Hematopoietic multipotent progenitor cell treated with erythropoietin and hydrocortisone succinate and interleukin-3 and kit ligand, for 4 days (in vitro differentiated cells): ENCODE data around the gene GABARAPL2.
"Not testable (repeated sequence)": the region's sequence is repeated elsewhere in the genome, so short reads cannot be mapped to it uniquely, and the experiment has no call there.

Experiments used
- DNase-seq: peaks from one replicate; pipeline ENCODE4 v3.0.0-alpha.2; 2015

The GABARAPL2 gene, protein sequence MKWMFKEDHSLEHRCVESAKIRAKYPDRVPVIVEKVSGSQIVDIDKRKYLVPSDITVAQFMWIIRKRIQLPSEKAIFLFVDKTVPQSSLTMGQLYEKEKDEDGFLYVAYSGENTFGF

DNA sequence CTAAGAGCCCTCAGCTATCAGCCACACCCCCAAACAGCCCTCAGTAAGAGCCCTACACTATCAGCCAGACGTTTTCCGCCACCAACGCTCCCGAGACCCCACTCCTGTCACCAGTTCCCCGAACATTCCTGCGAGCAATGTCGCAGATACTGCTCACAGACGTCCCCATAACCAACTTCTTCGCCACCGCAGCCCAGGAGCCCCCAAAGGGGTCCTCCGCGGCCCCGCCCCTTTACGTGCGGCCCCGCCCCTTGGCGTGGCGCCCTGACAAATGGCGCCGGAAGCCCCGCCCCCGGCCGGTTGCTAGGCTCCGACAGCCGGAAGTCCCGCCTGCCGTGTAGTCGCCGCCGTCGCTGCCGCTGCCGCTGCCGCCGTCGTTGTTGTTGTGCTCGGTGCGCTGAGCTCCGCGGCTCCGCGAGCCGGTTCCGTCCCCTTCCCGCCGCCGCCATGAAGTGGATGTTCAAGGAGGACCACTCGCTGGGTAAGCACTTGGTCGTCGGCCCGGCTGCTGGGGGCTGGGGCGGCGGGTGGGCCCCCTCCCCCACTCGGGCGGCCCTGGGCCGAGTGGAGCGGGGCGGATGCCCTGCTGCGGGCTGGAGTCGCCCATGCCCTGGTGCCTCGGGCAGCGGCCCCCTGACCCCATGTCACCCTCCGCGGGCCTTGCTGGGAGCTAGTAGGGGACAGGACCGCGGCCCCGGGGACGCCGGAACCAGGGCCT is at the start of gene GABARAPL2:
GABARAPL2 (plus strand) TSS at position 340 of the 718 bp plus-strand sequence; CDS start at position 448, 108 bp downstream.
- DNase-seq: peak; percentile 96

DNA sequence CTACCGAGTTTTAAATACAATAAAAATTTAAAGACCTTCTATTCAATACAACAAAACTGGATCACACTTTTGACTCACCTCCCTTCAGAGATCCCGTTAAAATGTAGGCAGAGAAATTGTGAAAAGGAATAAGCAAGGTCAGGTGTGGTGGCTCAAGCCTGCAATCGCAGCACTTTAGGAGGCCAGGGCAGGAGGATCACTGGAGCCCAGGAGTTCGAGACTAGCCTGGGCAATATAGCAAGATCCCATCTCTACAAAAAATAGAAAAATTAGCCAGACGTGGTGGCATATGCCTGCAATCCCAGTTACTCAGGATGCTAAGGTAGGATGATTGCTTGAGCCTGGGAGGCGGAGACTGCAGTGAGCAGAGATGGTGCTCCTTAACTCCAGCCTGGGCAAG is 47.0 kb upstream of the GABARAPL2 start:
- DNase-seq: no peak

DNA sequence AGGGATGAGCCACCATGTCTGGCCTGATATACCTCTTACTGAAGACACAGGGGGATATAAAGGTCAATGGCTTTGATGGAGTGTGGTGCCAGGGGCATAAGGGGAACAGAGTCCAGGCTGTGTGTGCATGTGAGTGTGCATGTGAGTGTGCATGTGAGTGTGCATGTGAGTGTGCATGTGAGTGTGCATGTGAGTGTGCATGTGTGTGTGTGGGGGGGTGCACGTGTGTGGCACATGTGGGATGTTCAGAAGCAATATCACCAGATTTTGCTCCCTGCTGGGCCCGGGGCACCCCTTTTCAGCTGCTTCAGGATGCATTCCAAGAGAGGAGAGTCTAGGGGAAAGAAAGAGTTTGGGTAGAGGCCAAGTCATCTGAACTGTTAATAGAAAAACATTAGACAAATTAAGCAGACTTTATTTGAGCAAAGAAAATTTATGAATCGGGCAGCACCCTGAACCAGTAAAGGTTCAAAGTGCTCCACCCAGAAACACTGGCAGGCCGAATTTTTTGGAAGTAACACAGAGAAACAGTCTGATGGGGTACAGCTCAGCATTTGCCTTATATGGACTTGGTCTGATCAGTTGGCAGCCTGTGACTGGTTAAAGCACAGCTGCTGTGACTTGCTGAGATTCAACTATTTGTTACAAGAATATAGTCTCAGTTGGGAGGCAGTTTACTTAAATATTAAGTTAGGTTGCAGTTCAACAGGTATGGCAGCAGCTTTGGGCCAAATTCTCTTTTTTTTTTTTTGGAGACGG is 40.0 kb upstream of the GABARAPL2 start:
- no peak for DNase-seq

DNA sequence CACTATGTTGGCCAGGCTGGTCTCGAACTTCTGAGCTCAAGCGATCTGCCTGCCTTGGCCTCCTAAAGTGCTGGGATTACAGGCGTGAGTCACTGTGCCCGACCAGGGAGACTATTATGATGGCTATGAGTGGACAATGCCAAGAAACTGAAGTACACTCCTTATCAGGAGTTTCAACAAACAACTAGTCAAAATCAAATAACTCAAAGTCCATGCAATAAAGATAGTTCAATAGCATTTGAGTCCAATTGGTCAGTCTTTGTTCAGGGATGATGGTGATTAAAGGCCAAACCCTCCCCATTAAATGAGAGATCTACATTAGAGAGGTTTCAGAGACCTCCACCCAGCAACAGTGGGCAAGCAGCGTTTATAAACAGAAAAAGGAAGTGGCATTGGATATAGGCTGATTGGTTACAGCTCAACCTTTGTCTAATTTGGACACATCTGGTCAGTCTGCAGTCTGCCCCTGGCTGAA is 38.3 kb upstream of the GABARAPL2 start:
- no peak for DNase-seq

DNA sequence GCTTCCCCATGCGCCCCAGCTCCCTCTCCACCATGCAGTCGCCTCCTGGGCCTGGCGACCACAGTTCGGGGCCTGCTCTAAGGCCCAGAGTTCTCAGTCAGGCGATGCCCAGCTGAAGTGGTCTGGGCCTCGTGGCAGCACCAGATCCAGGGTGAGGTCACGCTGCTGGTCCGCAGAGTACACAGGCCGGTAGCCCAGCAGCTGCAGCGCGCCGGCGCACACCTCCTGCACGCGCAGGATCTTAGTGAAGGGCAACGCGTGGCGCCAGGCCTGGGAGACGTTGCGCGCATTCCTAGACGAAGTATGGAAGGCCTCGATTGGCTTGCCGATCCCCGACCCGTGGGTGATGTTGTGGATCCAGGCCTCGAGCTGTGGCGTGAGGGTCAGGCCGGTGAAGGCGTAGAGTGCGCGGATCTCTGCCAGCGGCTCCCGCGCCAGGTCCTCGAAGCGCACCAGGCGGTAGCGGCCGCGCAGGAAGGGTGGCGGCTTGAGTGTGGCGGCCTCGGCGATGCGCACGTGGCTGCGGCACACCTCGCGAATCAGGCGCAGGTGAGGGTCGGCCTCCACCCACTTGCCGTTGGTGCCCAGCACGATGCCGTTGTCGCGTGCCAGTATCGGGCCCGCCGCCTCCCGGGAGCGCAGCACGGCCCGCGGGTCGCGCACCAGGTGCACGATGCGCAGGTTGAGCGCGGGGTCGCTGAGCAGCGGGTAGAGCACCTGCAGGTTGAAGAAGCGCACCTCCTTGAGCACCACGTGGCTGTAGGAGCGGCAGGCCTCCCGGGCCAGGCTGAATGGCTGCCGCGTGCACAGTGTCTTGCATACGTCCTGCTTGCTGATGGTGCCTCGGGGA is 36.9 kb upstream of the GABARAPL2 start:
- no peak for DNase-seq

DNA sequence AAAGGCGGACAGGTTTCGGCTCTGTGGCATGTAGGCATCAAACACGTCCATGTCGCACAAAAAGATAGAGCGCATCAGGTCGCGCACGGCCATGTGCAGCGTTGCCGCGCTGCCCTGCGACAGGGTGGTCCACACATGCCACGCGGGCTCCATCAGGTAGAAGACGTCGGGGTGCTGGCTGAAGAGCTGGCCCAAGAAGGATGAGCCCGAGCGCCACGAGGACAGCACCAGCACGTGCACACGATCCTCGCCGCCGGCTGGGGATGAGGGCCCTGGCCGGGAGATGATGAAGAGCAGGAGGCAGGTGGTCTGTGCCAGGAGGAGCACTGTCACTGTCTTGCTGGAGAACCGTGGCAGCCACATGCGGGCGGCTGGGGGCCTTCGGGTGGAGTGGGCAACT is 36.2 kb upstream of the GABARAPL2 start:
- no peak for DNase-seq

DNA sequence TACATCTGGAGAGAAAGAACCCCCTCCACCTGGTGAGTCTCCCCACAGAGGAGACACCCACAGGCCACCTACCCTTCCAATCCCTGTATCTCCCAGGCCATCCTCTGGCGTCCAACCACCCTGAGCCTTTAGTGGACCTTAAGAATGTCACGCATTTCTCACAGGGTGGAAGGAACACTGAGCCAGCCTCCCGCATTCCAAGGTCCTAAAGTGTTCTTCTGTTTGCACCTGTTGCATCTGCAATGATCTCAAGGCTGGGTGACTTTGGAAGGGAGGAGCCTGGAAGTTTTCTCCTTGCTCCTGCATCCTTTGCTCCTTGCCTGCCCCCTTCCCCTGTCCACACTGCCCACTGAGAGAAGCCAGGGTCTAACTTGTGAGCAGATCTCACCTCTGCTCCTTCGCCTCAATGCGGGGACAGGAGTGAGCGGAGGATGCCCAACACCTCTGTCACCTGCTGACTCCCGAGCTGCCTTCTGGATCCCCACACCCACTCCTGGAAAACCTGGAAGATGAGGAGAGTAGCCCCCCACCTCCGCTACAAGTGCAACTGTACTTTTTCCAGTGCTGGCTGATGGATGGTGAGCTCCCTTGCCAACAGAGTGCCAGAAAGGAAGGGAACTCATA is 33.9 kb upstream of the GABARAPL2 start:
- no peak for DNase-seq

DNA sequence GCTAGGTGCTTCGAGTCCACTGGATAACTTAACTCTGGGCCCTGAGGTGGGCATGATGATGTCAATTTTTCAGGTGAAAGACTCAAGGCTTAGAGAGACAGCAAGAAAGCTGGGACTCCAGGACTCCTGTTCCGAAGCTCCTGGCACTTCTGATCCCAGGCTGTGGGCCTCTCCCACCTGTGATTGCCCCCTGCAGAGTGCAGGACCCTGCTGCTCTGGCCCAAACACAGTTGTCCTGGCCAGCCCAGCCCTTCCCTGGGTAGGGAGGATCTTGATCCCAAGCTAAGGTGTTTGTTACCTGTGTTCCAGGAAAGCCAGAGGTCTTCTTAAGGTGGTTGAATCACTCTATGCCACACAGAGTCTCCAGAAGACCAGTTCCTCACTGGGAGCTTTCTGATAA is 33.4 kb upstream of the GABARAPL2 start:
- no peak for DNase-seq

DNA sequence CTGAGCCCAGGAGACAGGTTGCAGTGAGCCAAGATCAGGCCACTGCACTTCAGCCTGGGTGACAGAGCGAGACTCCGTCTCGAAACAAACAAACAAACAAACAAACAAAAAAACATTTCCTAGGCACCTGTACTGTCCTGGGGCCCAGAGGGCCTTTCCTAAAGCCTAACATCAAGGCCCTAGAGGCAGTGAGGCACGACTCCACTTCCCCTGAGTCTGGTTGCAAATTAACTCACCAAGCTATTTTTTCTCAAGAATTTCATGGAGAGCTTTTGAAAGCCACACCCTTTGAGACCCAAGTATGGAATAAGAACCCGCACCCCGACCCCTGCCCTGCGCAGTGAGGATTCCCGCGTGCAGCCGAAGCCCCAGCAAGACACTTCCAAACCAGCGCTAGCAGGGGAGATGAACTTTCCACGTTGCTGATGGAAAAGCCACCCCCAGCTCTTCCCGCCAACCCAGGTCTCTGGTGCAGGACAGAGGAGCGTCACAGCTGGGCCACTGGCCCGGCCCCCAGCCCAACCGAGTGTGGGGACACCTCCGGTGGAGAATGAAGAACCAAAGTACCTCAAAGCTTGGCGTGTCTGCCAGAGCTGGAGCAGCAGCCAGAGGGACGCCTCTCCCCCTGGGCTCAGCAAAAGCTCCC is 31.5 kb upstream of the GABARAPL2 start:
- no peak for DNase-seq

DNA sequence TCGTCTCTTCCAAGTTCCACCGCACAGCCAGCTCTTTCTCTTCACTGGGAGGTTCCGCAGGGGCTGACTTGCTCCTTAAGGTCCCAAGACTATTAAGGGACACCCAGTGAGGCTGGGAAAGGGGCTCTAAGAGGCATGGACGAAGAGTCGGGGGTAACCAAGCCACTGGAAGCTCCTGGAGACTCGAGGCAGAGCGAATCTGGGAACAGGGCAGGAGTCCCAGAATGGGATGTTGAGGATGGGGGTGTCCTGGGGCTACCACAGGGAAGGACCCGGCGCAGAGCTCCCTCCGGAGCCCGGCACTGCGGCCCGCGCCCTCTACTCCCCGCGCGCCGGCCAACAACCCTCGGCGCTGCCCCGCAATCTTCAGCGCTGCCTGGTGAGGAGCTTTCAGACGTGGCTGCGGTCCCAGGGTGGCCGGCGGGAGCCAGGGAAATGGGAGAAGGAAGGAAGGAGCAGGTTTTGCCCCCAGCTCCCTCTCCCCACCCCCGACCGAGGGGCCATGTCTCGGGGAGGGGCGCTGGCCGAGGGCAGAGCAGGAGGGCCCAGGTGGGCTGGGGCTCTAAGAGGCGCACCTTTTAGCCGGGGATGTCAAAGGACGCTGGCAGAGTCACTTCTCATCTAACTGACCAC is 30.9 kb upstream of the GABARAPL2 start:
- no peak for DNase-seq

DNA sequence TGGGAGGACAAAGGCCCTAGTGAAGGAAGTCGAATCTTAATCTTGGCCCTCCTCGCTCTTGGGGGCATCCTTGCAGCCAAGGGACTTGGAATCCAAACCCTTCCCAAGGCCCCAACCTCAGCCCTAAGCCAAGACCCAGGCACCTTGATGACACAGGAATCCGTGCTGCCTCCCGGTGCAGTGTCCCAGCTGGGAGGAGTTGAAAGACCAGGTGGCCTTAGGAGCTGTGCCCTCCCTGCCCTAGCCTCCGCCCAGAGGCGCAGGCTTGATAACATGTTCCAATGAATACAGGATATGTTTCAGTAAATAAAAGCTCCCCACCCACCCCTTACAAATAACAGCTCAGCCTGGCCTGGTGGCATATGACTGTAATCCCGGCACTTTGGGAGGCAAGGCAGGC is 30.3 kb upstream of the GABARAPL2 start, which contains the start of gene CHST5:
CHST5 (minus strand) TSS at position 208 of the 400 bp plus-strand sequence. CDS start 5,724 bp downstream, outside the sequence.
- no peak for DNase-seq

DNA sequence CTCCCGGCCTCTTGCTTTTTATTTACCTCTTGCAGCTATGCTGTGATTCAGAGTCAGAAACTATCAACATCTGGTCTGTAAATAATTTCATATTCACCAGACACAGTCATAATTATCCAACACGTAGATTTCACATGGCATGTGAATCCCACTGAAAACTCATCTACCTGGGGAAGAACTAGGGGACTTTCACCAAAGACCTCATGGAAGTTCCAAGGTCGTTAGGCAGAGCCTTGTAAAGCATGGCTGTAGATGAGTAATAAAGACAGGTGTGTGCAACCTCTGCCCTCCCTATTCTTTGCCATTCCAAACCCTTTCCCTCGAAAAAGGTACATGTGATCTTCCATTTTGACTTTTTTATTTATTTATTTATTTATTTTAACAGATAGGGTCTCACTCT is 28.4 kb upstream of the GABARAPL2 start:
- DNase-seq: no peak

DNA sequence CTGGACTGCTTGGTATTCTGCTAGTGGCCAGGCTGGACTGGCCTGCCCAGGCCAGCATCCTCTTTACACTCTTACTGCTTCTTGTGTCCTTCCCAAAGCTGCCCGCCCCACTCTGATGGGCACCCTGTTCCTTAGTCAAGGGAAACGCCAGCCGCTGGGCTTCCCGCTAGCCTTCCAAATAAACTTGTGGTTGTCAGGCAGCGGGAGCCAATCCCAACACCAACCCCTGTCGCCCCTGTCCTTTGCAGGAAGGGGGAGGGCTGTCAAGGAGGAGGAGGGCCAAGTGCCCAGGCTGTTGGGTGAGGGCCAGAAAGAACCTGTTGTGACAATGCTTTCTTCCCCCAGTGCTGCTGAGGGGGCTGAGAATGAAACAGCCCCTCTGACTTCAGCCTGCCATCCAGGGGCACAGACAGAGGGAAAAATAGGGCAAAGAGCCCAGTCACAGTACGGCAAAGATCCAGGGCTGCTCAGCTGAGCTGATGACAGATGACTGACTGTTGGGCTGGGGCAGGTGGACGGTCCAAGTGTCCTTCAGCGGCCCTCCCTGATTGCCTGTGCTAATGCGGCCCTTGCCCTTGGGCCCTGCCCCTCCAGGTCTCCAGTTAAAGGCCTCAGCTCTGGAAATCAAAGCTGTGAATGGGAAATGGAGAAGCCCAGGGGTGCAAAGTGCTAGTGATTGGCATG is 27.2 kb upstream of the GABARAPL2 start:
- not testable (repeated sequence) for DNase-seq

DNA sequence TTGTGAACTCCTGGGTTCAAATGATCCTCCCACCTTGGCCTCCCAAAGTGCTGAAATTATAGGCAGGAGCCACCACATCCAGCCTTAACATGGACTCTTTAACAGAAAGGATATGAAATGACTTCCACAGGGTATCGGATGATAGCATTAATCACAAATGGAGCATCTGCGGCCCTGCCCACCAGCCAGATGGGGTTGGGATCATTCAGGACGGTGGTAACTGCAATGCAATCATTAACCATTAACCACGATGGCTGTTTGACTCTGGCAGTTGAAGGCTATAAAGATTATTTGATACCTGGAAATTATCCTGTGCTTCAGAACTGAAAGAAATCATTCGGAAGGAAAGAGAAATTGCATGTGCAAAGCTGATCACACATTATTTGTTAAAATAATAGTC is 24.9 kb upstream of the GABARAPL2 start:
- no peak for DNase-seq

DNA sequence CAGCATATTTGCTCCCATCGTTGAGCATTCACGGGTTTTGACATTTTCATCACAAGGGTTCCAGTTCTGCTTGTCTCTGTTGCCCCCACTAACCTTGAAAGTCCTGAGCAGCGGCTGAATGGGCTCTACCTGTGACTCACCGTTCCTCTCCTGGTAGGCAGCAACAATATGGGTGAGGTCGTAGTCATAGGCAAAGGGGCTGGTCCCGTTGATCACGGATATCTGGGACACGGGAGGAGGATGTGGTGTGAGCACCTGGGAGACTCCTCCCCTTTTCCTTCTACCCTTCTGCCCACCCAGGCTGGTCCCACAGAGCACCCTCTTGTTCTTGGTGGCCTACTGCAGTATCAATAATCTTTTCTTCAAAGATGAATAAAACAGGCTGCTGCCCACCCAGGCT is 23.7 kb upstream of the GABARAPL2 start:
- not testable (repeated sequence) for DNase-seq

DNA sequence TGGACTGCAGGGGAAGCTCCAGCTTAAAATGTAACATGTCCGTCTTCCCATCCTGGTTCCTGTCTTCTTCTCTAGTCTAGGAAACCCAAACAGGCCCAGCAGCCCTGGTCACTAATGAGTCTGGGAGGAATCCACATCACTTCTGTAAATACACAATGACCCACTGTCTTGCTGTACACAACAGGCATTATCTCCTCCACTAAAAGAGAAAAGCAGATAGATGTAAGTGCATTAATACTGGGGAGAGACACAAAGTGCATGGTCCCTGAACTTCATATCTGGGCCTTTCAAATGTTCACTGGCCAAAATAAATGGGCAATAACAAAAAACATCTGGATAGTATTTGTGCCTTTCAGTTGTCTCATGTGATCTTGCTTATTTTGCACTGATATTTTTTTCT is 20.3 kb upstream of the GABARAPL2 start:
- DNase-seq: not testable (repeated sequence)

DNA sequence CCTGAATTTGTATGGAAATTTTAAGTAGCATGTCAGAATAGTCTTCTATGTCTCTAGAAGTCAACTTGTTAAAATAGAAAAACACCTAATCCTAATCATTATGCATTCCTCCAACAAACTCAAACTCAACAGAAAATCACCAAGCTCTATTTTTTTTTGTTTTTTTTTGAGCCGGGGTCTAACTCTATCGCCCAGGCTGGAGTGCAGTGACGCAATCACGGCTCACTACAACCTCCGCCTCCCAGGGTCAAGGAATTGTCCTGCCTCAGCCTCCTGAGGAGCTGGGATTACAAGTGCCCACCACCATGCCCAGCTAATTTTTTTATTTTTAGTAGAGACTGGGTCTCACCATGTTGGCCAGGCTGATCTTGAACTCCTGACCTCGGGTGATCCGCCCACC is 19.9 kb upstream of the GABARAPL2 start:
- no peak for DNase-seq

DNA sequence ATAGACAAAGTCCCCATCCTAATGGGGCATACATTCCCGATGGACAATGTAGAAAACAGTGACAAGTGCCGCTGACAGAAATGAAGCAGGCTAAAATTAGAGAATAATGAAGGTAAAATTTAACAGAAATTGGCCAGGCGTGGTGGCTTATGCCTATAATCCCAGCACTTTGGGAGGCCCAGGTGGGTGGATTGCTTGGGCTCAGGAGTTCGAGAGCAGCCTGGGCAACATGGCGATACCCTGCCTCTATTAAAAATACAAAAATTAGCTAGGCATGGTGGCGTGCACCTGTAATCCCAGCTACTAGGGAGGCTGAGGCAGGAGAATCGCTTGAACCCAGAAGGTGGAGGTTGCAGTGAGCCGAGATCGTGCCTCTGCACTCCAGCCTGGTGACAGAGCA is 17.7 kb upstream of the GABARAPL2 start:
- DNase-seq: not testable (repeated sequence)

DNA sequence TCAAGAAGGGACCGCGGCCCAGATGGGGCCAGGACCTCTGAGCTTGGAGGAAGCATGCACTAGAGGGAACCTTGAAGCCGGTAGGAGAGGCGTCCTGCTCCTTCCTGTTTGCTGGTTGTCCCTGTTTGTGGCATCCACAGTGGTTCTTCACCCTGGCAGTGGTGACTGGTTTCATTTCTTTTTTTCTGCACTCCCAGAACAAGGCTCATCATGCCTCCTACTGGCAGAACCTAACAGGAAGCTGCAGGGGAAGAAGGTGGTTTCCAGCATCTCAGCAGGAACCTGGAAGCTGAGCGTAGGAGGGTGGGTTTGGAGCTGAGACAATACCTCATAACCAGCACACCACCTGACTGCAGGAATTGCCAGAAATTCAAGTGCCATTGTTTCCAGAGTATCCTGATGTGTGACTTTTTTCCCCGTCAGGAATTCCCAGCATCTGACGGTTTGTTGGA is 15.9 kb upstream of the GABARAPL2 start:
- DNase-seq: peak; percentile 72

DNA sequence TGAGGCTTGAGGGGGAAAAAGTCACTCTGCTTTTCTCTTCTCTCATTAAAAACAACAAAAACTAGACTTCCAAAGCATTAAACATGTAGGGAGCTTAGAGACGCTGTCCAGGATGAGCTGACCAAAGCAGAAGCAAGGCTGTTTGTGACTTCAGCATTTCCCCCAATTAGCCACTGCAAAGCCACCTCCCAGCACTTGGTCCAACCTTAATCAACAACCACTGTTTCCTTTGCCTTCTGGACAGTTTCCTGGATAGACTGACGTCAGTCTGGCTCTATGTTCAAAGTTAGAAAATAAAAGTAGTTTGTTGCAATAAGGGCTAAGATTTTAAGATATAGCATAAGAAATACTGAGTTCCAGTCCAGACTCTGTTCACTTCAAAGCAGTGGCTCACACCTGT is 13.2 kb upstream of the GABARAPL2 start:
- peak; percentile 16 for DNase-seq
